Effector memory CD8-positive, alpha-beta T cell (primary cell): ENCODE measurements around the gene ALK.

Experiments used
- ATAC-seq: fragments of 150-1000 bp; cut with Tn5 transposase; replicated peaks from 2 replicates; pipeline ENCODE4 v1.10.0; 2021; ENCODE audit warnings: mild to moderate bottlenecking, moderate library complexity
- DNase-seq, 3 experiments: peaks; one replicate each; pipeline ENCODE4 v3.0.0; 2021
- H3K27ac Mint-ChIP-seq, 2 donors: one replicate each; pipeline ENCODE4 v1.8.0; 2022; ENCODE audit warnings: mild to moderate bottlenecking in 2 of 2, mixed read lengths in 2 of 2, moderate library complexity in 2 of 2
- H3K27me3 Mint-ChIP-seq, 2 donors: one replicate each; pipeline ENCODE4 v1.8.0; 2022; ENCODE audit warnings: mixed read lengths in 2 of 2
- H3K36me3 Mint-ChIP-seq: one replicate; pipeline ENCODE4 v1.8.0; 2022; ENCODE audit warnings: mild to moderate bottlenecking, moderate library complexity, mixed read lengths; ENCODE audit not compliant: insufficient read depth
- H3K4me1 Mint-ChIP-seq, 2 donors: one replicate each; pipeline ENCODE4 v1.8.0; 2022; ENCODE audit warnings: low read depth in 2 of 2, mixed read lengths in 2 of 2
- H3K4me3 Mint-ChIP-seq, 2 donors: one replicate each; pipeline ENCODE4 v1.8.0; 2022; ENCODE audit warnings: mild to moderate bottlenecking in 2 of 2, mixed read lengths in 2 of 2, moderate library complexity in 2 of 2
- H3K9me3 Mint-ChIP-seq, 2 donors: one replicate each; pipeline ENCODE4 v1.8.0; 2022; ENCODE audit warnings: mixed read lengths in 2 of 2

Gene ALK

DNA sequence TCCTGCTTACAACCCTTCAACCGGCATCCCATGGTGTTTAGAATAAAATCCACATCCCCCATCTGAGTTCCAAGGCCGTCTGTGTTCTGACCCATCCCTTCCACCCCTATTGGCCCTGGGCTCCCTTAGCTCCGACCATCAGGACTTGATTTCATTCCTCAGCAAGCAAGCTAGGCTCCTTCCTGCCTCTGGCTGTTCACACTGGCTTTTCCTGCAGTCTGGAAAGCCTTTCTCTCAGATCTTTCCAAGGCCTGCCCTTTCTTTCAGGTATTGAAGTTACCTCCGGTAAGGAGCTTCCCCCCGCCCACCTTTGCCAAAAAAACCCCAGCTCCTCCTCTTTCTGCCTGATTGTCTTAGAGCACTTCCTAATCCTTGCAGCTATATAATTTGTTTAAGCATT lies 719.4 kb downstream of the ALK start:
- no peak for ATAC-seq
- H3K27ac Mint-ChIP-seq = no peak overlapping the region
- no peak for DNase-seq
- H3K9me3 Mint-ChIP-seq = no peaks in the 10 kb centered on the region
- no peaks in the 10 kb centered on the region for H3K4me1 Mint-ChIP-seq
- peaks cover 4% of the 10 kb centered on the region for H3K36me3 Mint-ChIP-seq
- no peak overlapping the region for H3K4me3 Mint-ChIP-seq
- no peaks in the 10 kb centered on the region for H3K27me3 Mint-ChIP-seq

DNA sequence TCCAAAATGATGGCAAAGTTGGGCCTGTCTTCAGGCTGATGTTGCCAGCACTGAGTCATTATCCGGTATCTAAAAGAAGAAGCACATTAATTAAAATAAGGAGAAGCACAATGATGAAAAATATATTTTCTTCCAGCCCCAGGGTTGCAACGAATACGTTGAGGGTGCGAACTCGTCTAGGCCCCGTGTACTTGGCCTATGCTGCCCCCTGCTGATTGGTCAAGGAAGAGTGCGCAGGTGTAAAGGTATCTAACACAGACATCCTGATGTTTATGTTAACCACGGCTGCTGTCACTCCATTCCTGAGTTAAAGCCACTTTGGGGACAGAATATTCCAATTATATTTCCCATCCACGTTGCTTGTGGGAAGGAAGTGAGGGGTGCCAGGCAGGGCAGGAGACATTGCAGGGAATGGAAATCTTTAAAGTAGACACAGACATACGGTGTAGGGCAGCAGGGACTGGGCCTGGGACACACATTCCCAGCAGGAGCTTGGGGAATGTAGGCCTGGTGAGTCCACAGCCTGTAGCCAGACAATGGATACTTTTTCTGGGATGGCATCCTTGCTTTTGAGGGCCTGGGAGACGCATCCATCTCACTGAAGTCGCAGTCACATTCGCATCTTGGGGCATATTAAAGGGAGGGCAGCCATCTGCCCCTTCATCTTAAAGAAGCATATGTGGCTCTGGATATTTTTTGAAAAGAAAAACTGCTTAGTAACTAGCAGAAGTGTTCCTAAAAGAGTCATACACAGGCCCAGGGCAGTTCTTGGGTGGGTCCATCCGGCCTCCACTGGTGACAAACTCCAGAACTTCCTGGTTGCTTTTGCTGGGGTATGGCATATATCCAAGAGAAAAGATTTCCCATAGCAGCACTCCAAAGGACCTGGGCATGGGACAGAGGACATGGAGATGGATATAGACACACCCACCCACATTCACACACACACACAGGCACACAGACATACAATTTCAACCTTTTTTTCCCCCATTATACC lies 724.3 kb downstream of the ALK start:
- DNase-seq = peak; percentile 76 to 81 (median 80)
- Mint-ChIP-seq H3K4me3 (no peak overlapping the region), H3K27me3 (no peaks in the 10 kb centered on the region), H3K9me3 (no peaks in the 10 kb centered on the region), H3K36me3 (no peaks in the 10 kb centered on the region), H3K27ac (peak overlapping the region in 1 of 2 donors; percentile 41), H3K4me1 (peaks cover 0 to 2% of the 10 kb centered on the region in 2 donors)
- ATAC-seq = peak; percentile 92

- ATAC-seq (no peak), DNase-seq (no peak)
- H3K27ac Mint-ChIP-seq = peak overlapping the region in 1 of 2 donors; percentile 41
- H3K9me3 Mint-ChIP-seq = no peaks in the 10 kb centered on the region
- H3K4me1 Mint-ChIP-seq = peaks cover 0 to 2% of the 10 kb centered on the region in 2 donors
- no peaks in the 10 kb centered on the region for H3K27me3 Mint-ChIP-seq
- no peak overlapping the region for H3K4me3 Mint-ChIP-seq
- no peaks in the 10 kb centered on the region for H3K36me3 Mint-ChIP-seq
These were observed 725.6 kb downstream of the ALK start for GRCh38 chr2:29195796-29196195.

DNA sequence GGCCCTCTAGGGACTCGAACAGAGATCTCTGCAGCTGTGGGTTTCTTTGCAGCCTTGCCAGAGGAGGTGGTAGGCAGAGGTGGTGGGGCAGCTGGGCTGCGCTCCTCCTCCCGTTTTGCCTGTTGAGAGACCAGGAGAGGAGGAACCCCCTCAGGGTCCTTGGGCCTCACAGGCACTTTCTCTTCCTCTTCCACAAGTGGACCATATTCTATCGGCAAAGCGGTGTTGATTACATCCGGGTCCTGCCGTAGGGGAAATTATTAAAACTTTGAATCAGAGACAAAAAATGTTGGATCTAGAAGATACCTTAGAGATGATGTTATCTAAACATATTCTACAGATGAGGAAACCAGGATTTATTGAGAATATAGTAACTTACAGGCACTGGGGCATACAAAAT lies 727.7 kb downstream of the ALK start:
- Mint-ChIP-seq H3K27ac (peak overlapping the region in 1 of 2 donors; percentile 57), H3K4me1 (peaks cover 0 to 2% of the 10 kb centered on the region in 2 donors), H3K4me3 (no peak overlapping the region), H3K36me3 (peaks cover 4% of the 10 kb centered on the region), H3K27me3 (no peaks in the 10 kb centered on the region), H3K9me3 (no peaks in the 10 kb centered on the region)
- no peak for ATAC-seq
- no peak for DNase-seq

DNA sequence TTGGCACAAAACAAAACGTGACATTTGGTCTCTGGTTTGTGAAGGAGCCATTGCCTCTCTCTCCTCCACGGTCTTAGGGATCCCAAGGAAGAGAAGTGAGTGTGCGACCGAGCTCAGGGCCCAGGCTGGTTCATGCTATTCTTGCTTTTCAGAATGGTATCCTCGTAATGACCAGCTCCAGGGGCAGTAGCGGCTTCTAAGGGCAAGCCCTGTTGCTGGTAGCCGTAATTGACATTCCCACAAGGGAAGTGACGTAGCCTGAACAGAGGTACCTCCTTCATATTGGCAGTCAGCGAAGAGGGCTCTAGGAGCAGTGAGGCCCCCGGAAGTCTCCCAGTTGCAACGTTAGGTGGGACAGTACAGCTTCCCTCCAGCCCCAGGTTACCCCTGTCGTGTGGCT lies 728.3 kb downstream of the ALK start:
- Mint-ChIP-seq H3K27me3 (no peaks in the 10 kb centered on the region), H3K4me3 (no peak overlapping the region), H3K36me3 (peaks cover 4% of the 10 kb centered on the region), H3K9me3 (no peaks in the 10 kb centered on the region), H3K4me1 (peaks cover 0 to 2% of the 10 kb centered on the region in 2 donors), H3K27ac (no peak overlapping the region)
- DNase-seq (no peak), ATAC-seq (no peak)

DNA sequence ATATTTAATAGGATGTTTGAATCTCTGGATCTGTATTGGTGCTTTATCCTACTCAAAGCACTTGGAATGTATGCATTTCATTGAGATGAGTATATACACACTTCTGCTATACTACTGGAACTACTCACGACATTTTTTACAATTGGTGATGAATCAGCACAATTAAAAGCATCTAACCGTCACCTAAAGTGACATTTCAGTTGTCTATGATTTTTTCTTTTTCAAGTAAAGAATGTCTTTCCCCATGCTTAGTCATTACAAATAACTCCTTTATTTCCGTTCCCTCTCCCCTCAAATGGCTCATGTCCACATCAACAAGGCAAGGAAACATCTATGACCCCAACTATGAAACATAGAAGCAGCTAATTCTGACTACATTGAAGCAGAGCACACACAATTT lies 728.9 kb downstream of the ALK start:
- no peaks in the 10 kb centered on the region for H3K9me3 Mint-ChIP-seq
- no peak for DNase-seq
- no peaks in the 10 kb centered on the region for H3K27me3 Mint-ChIP-seq
- no peak overlapping the region for H3K27ac Mint-ChIP-seq
- H3K4me1 Mint-ChIP-seq = peaks cover 0 to 2% of the 10 kb centered on the region in 2 donors
- no peak for ATAC-seq
- H3K36me3 Mint-ChIP-seq = peaks cover 4% of the 10 kb centered on the region
- no peak overlapping the region for H3K4me3 Mint-ChIP-seq

- H3K9me3 Mint-ChIP-seq = no peaks in the 10 kb centered on the region
- H3K27ac Mint-ChIP-seq = no peak overlapping the region
- H3K4me1 Mint-ChIP-seq = peaks cover 0 to 2% of the 10 kb centered on the region in 2 donors
- H3K4me3 Mint-ChIP-seq = no peak overlapping the region
- H3K36me3 Mint-ChIP-seq = peaks cover 4% of the 10 kb centered on the region
- no peaks in the 10 kb centered on the region for H3K27me3 Mint-ChIP-seq
- ATAC-seq (no peak), DNase-seq (no peak)
These were observed 729.6 kb downstream of the ALK start for GRCh38 chr2:29191817-29192216.

DNA sequence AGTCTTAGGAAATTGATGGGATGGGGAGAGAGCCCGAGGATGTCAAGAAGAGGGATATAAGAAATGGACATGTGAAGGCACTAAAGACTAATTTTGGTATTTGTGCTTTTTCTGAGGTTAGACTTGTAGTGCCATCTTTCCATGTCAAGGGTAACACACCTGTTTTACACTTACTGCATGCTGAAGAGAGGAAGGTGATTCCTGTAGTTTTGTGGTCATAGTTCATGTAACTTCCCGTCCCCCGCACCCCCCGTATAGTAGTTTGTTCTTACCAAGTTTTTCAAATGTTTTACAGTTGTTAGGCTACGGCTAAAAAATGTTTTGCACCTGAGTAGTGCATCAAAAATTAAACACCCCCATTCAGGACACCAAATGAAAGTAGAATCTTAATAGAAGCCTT lies 732.3 kb downstream of the ALK start:
- ATAC-seq = no peak
- Mint-ChIP-seq H3K4me3 (no peak overlapping the region), H3K36me3 (peaks cover 4% of the 10 kb centered on the region), H3K4me1 (no peaks in the 10 kb centered on the region), H3K9me3 (no peaks in the 10 kb centered on the region), H3K27me3 (no peaks in the 10 kb centered on the region), H3K27ac (no peak overlapping the region)
- no peak for DNase-seq

DNA sequence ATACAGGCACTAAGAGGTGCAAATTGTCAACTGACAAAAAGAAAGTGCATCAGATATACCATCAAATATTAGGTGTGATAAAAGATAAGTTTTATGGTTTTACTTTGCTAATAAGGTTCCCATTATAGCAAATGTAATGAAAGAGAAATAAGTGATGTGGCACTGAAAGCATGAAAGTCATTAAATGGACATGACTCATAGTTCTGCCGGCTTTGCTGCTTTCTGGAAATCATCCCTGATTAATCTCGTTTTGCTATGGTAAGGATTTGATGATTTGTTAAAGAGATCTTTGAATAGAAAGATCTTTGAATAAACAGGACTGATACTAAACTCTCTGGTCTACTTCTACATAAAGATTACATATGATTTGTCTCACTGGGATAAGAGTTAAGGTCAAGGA lies 733.5 kb downstream of the ALK start:
- DNase-seq = no peak

GRCh38 chr2:29186817-29187216 lies 734.6 kb downstream of the ALK start:
- no peak for DNase-seq
- Mint-ChIP-seq H3K9me3 (no peaks in the 10 kb centered on the region), H3K27me3 (no peaks in the 10 kb centered on the region), H3K36me3 (peaks cover 18% of the 10 kb centered on the region), H3K27ac (no peak overlapping the region), H3K4me3 (no peak overlapping the region), H3K4me1 (no peaks in the 10 kb centered on the region)
- no peak for ATAC-seq

More for the DNA sequence above, 733.5 kb downstream of the ALK start:
- ATAC-seq = no peak
- Mint-ChIP-seq H3K4me3 (no peak overlapping the region), H3K27me3 (no peaks in the 10 kb centered on the region), H3K9me3 (no peaks in the 10 kb centered on the region), H3K36me3 (peaks cover 9% of the 10 kb centered on the region), H3K4me1 (no peaks in the 10 kb centered on the region), H3K27ac (peak overlapping the region; percentile 23 to 24)

GRCh38 chr2:29184531-29184930 lies 736.9 kb downstream of the ALK start:
- H3K36me3 Mint-ChIP-seq = peaks cover 28% of the 10 kb centered on the region
- DNase-seq = no peak
- ATAC-seq = no peak
- H3K27ac Mint-ChIP-seq = no peak overlapping the region
- no peaks in the 10 kb centered on the region for H3K27me3 Mint-ChIP-seq
- no peak overlapping the region for H3K4me3 Mint-ChIP-seq
- no peaks in the 10 kb centered on the region for H3K9me3 Mint-ChIP-seq
- no peaks in the 10 kb centered on the region for H3K4me1 Mint-ChIP-seq

- DNase-seq (no peak), ATAC-seq (no peak)
- no peak overlapping the region for H3K4me3 Mint-ChIP-seq
- no peaks in the 10 kb centered on the region for H3K27me3 Mint-ChIP-seq
- H3K36me3 Mint-ChIP-seq = peaks cover 42% of the 10 kb centered on the region
- H3K4me1 Mint-ChIP-seq = peaks cover 2 to 5% of the 10 kb centered on the region in 2 donors
- H3K9me3 Mint-ChIP-seq = no peaks in the 10 kb centered on the region
- H3K27ac Mint-ChIP-seq = no peak overlapping the region
These were observed 738.5 kb downstream of the ALK start for GRCh38 chr2:29182920-29183319.

DNA sequence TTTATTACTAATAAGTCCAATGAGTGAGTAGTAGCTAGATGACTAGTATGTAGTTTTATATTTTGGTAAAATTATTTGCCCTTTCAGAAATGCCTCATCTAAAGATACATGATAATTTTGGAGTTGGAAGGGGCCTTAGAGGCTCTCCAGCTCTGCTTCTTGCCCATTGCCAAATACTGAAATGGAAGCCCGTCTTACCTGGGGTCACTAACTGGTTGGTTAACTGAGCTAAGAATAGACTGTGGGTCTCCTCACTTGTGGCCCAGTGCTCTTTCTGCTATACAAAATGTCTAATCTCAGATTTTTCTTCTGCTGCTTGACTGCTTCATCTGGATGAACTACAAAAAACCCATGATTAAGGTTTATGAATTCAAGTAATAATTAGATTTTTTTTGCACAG lies 739.1 kb downstream of the ALK start:
- Mint-ChIP-seq H3K36me3 (peaks cover 42% of the 10 kb centered on the region), H3K27me3 (no peaks in the 10 kb centered on the region), H3K27ac (no peak overlapping the region), H3K4me3 (no peak overlapping the region), H3K9me3 (no peaks in the 10 kb centered on the region), H3K4me1 (peaks cover 2 to 5% of the 10 kb centered on the region in 2 donors)
- ATAC-seq (no peak), DNase-seq (no peak)

GRCh38 chr2:29175338-29175737 lies 746.0 kb downstream of the ALK start:
- Mint-ChIP-seq H3K27ac (no peak overlapping the region), H3K4me3 (no peak overlapping the region), H3K4me1 (peaks cover 8 to 12% of the 10 kb centered on the region in 2 donors), H3K27me3 (no peaks in the 10 kb centered on the region), H3K36me3 (peaks cover 58% of the 10 kb centered on the region), H3K9me3 (no peaks in the 10 kb centered on the region)
- ATAC-seq (no peak), DNase-seq (no peak)
